K562 (cell line): ENCODE measurements around the gene SLC22A23. TPM values are rescaled to one million over a fixed set of nuclear protein-coding genes. Genes with fewer than 3 reads are reported as not detected.

Experiments used
- EHMT2 ChIP-seq: fragments of 450-650 bp; IDR thresholded peaks from 2 replicates; pipeline ENCODE4 v1.6.1; 2018; ENCODE audit warnings: antibody characterized with exemption
- ELF1 ChIP-seq: fragments of 200-800 bp; sonication (Bioruptor generic); IDR thresholded peaks from 2 replicates; pipeline ENCODE4 v1.6.1; 2016; ENCODE audit warnings: missing genetic modification characterization, missing compliant biosample characterization
- ZBTB43 ChIP-seq: sonication (generic); formaldehyde crosslinking; IDR thresholded peaks from 2 replicates; pipeline ENCODE4 v1.8.0; 2023; ENCODE audit warnings: mild to moderate bottlenecking, missing genetic modification reagents
- polyA plus RNA-seq, 8 experiments: library from polyadenylated mRNA; depleted of rRNA in 4 of 8; stranded (reverse) in 5 of 8; unstranded in 3 of 8; fragments of >200 nt; fragmentation: Nextera tagmentation in 2 of 8; fragmentation: Illumina TruSeq in 1 of 8; extraction: Ambion mirVana in 2 of 8; extraction: Trizol in 1 of 8; gene quantifications; 2 replicates each; pipeline versions ENCODE4 v1.2.1 to v1.2.3, GENCODE V29; 2011 to 2014; ENCODE audit warnings: inconsistent platforms in 1 of 8, missing spikeins in 1 of 8
- total RNA-seq, 7 experiments: library from RNA; depleted of rRNA in 6 of 7; stranded (reverse); fragments of >200 nt in 6 of 7; fragmentation: Illumina TruSeq in 2 of 7; extraction: Trizol in 2 of 7; gene quantifications; 2 replicates each; pipeline versions ENCODE4 v1.2.1 to v1.2.3, GENCODE V29; 2011 to 2021; ENCODE audit warnings: low replicate concordance in 1 of 7
- TF ChIP-seq, protein P1 (sequence below): fragments of 200-800 bp; sonication (Bioruptor generic); IDR thresholded peaks from 2 replicates; pipeline ENCODE4 v1.6.1; 2016; ENCODE audit warnings: missing genetic modification characterization, missing compliant biosample characterization
- TF ChIP-seq, protein P2 (sequence below), 2 experiments: fragments of 450-650 bp; formaldehyde crosslinking in 1 of 2; IDR thresholded peaks; 2 replicates each; pipeline versions ENCODE4 v1.4.0 to v1.6.1; 2014 to 2020; ENCODE audit warnings: mild to moderate bottlenecking in 2 of 2, borderline replicate concordance in 1 of 2, low read depth in 1 of 2

Gene SLC22A23
- total and polyA plus RNA-seq, 9 of the 15 experiments (the other 6 are each of a cell fraction or from before 2014, with no cell fraction given) = 0.30 to 8.7 (median 2.5) TPM

DNA sequence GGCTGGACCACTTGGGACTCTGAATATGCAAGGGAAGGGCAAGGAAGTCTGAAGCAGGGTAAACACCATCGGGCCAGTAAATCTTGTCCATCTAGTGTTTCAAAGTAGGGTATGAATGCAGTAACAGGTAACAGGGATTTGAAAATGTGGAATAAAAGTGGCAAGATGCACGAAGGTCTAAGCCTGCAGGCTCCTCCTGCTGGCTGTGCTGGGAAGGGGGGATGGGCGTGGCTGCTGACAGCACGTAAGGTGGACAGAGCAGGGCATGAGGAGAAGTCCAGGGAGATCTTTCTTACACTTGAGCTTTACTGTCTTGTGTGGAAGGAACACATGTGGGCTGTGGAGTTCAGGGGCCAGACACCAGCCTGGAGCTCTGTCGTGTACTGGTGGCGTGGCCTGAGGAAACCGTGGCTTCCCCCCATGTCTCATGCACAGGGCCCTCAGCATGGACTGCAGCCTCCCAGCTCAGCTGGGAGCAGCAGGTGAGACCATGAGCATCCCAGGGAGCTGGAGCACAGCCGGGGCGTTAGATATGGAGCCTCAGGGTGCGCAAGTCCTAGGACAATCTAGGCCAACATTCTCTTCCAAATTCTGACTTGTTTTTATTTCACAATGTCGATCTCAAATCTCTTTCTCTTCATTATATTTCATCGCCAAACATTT, 84.5 kb downstream of the SLC22A23 start (continued):
- TF ChIP-seq, protein P1, sequence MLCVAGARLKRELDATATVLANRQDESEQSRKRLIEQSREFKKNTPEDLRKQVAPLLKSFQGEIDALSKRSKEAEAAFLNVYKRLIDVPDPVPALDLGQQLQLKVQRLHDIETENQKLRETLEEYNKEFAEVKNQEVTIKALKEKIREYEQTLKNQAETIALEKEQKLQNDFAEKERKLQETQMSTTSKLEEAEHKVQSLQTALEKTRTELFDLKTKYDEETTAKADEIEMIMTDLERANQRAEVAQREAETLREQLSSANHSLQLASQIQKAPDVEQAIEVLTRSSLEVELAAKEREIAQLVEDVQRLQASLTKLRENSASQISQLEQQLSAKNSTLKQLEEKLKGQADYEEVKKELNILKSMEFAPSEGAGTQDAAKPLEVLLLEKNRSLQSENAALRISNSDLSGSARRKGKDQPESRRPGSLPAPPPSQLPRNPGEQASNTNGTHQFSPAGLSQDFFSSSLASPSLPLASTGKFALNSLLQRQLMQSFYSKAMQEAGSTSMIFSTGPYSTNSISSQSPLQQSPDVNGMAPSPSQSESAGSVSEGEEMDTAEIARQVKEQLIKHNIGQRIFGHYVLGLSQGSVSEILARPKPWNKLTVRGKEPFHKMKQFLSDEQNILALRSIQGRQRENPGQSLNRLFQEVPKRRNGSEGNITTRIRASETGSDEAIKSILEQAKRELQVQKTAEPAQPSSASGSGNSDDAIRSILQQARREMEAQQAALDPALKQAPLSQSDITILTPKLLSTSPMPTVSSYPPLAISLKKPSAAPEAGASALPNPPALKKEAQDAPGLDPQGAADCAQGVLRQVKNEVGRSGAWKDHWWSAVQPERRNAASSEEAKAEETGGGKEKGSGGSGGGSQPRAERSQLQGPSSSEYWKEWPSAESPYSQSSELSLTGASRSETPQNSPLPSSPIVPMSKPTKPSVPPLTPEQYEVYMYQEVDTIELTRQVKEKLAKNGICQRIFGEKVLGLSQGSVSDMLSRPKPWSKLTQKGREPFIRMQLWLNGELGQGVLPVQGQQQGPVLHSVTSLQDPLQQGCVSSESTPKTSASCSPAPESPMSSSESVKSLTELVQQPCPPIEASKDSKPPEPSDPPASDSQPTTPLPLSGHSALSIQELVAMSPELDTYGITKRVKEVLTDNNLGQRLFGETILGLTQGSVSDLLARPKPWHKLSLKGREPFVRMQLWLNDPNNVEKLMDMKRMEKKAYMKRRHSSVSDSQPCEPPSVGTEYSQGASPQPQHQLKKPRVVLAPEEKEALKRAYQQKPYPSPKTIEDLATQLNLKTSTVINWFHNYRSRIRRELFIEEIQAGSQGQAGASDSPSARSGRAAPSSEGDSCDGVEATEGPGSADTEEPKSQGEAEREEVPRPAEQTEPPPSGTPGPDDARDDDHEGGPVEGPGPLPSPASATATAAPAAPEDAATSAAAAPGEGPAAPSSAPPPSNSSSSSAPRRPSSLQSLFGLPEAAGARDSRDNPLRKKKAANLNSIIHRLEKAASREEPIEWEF = no peak
- TF ChIP-seq, protein P2, sequence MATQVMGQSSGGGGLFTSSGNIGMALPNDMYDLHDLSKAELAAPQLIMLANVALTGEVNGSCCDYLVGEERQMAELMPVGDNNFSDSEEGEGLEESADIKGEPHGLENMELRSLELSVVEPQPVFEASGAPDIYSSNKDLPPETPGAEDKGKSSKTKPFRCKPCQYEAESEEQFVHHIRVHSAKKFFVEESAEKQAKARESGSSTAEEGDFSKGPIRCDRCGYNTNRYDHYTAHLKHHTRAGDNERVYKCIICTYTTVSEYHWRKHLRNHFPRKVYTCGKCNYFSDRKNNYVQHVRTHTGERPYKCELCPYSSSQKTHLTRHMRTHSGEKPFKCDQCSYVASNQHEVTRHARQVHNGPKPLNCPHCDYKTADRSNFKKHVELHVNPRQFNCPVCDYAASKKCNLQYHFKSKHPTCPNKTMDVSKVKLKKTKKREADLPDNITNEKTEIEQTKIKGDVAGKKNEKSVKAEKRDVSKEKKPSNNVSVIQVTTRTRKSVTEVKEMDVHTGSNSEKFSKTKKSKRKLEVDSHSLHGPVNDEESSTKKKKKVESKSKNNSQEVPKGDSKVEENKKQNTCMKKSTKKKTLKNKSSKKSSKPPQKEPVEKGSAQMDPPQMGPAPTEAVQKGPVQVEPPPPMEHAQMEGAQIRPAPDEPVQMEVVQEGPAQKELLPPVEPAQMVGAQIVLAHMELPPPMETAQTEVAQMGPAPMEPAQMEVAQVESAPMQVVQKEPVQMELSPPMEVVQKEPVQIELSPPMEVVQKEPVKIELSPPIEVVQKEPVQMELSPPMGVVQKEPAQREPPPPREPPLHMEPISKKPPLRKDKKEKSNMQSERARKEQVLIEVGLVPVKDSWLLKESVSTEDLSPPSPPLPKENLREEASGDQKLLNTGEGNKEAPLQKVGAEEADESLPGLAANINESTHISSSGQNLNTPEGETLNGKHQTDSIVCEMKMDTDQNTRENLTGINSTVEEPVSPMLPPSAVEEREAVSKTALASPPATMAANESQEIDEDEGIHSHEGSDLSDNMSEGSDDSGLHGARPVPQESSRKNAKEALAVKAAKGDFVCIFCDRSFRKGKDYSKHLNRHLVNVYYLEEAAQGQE (IDR thresholded peaks at IDR 0.05; ENCODE audit: borderline replicate concordance) = peak; percentile 81
- TF ChIP-seq, protein P2 (CRISPR knock-in tag; IDR thresholded peaks at IDR 0.05; ENCODE audit: low read depth) = no peak
- TF ChIP-seq EHMT2 = no peak
- TF ChIP-seq ELF1 = no peak
- TF ChIP-seq ZBTB43 (CRISPR knock-in tag) = no peak
